ENCODE measurements around the gene SRP68. TPM values are rescaled to one million over a fixed set of nuclear protein-coding genes. Genes with fewer than 3 reads are reported as not detected.

The SRP68 gene
- total and polyA plus RNA-seq, 2 of the 4 experiments (the other 2 are of a cell fraction) = 47.1 to 82.6 TPM

DNA sequence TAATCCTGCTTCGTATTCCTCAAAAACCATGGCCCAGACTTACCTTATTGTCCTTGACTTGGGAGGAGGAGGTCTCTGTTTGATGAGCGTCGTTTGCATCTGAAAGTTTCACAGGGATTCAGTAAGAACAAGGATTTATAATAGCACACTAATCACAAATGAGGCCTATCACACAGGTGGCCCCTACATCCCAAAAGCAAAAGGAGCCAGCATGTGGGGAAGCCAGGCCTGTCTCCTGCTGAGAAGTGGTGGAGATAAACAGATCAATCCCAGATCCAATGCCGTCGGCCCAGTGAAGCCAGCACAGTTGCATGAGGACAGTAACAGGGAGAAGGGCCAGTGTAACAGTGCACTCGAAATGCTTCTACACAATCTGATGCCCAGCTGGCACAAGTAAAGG is 31.9 kb downstream of the SRP68 start:
- dilution Hi-C loops (cut with HindIII; ENCODE audit: low sequenced_read_pairs, unreplicated experiment) = no loop called here
- TF ChIP-seq FOS (IDR thresholded peaks at IDR 0.05; ENCODE audit: low read depth, low read length) (no peak), SMC3 (IDR thresholded peaks at IDR 0.05; ENCODE audit: low read depth, low read length) (no peak), MAFK (IDR thresholded peaks at IDR 0.05; ENCODE audit: low read depth, low read length) (no peak), CEBPB (IDR thresholded peaks at IDR 0.05; ENCODE audit: low read depth, low read length) (no peak), NFE2L2 (IDR thresholded peaks at IDR 0.05; ENCODE audit: low read depth, low read length) (no peak), RFX5 (IDR thresholded peaks at IDR 0.05; ENCODE audit: low read depth, low read length) (no peak), RCOR1 (IDR thresholded peaks at IDR 0.05; ENCODE audit: insufficient replicate concordance, low read length) (no peak), MAZ (IDR thresholded peaks at IDR 0.05; ENCODE audit: borderline replicate concordance, low read depth, low read length) (no peak), RAD21 (IDR thresholded peaks at IDR 0.05; ENCODE audit: low read length) (no peak), ELK1 (IDR thresholded peaks at IDR 0.05; ENCODE audit: borderline replicate concordance, low read depth, low read length) (no peak)
- TF ChIP-seq, protein P1, sequence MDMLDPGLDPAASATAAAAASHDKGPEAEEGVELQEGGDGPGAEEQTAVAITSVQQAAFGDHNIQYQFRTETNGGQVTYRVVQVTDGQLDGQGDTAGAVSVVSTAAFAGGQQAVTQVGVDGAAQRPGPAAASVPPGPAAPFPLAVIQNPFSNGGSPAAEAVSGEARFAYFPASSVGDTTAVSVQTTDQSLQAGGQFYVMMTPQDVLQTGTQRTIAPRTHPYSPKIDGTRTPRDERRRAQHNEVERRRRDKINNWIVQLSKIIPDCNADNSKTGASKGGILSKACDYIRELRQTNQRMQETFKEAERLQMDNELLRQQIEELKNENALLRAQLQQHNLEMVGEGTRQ (IDR thresholded peaks at IDR 0.05; ENCODE audit: low read depth, low read length) = no peak
- no TSS peak for BruUV-seq (replicated peaks)
- no peak overlapping the region for H2AK5ac ChIP-seq (ENCODE audit: low read depth, low read length)
- no peak overlapping the region for H4K8ac ChIP-seq (ENCODE audit: low read depth in 2 of 2, low read length in 2 of 2)
- no peak overlapping the region for H3K9ac ChIP-seq (ENCODE audit: low read depth, low read length)
- peaks cover 4% of the 10 kb centered on the region in 2 experiments; a peak in 3 of 4 replicates for H3K79me1 ChIP-seq (ENCODE audit: low read depth in 1 of 2, low read length in 2 of 2)
- no peaks in the 10 kb centered on the region for H3K9me3 ChIP-seq (ENCODE audit: control insufficient read depth, insufficient read depth, low read length)
- no CpG with 5 or more reads among the region's 6 CpGs for WGBS, 2 experiments (ENCODE audit: extremely low coverage in 2 of 2, insufficient read length in 1 of 2)
- no peak overlapping the region for H2AFZ ChIP-seq (replicated peaks; ENCODE audit: low read length, poor library complexity)
- H2BK120ac ChIP-seq (ENCODE audit: low read depth, low read length) = no peak overlapping the region
- H4K91ac ChIP-seq (ENCODE audit: insufficient read depth, low read depth, low read length) = no peak overlapping the region
- H3K23ac ChIP-seq (ENCODE audit: low read depth, low read length) = no peak overlapping the region
- no peak overlapping the region for H2BK5ac ChIP-seq (ENCODE audit: low read depth, low read length, poor library complexity, severe bottlenecking)
- in situ Hi-C loops (cut with MboI; ENCODE audit: low sequenced_read_pairs) = no loop called here
- H3K4me1 ChIP-seq (ENCODE audit: control insufficient read depth, insufficient read depth, low read length) = no peaks in the 10 kb centered on the region
- H3K4me3 ChIP-seq (ENCODE audit: insufficient read depth, low read depth, low read length) = no peak overlapping the region
- intact Hi-C loops (cut with micrococcal nuclease) = no loop called here
- H3K4me2 ChIP-seq (ENCODE audit: low read depth, low read length) = no peak overlapping the region
- H3K27ac ChIP-seq (ENCODE audit: insufficient read depth, low read length) = no peak overlapping the region
- no peaks in the 10 kb centered on the region for H3K27me3 ChIP-seq (ENCODE audit: control insufficient read depth, insufficient read depth, low read length)
- ChIA-PET POLR2A (ENCODE audit: unreplicated experiment) (no interaction called here), CTCF (no interaction called here)
- no peak overlapping the region for H2BK20ac ChIP-seq (ENCODE audit: low read depth, low read length)
- no peak overlapping the region for H2BK15ac ChIP-seq (ENCODE audit: low read depth, low read length)
- H3K14ac ChIP-seq (replicated peaks; ENCODE audit: low read depth, low read length) = no peak overlapping the region
- no peak overlapping the region for H3K56ac ChIP-seq (ENCODE audit: extremely low read depth, insufficient read depth, low read length)
- peaks cover 5% of the 10 kb centered on the region; the same call in 1 of the 2 replicates for H3K9me1 ChIP-seq (ENCODE audit: insufficient read depth, low read length)
- peaks cover 63% of the 10 kb centered on the region for H3K36me3 ChIP-seq (ENCODE audit: control insufficient read depth, insufficient read depth, low read length)
- H4K20me1 ChIP-seq (ENCODE audit: insufficient read depth, low read length) = peaks cover 8% of the 10 kb centered on the region; the same call in 1 of the 2 replicates
- H3K18ac ChIP-seq (ENCODE audit: low read depth, low read length) = no peak overlapping the region
- no peak overlapping the region for H4K5ac ChIP-seq (ENCODE audit: low read depth, low read length)
- no peak overlapping the region for H3K4ac ChIP-seq (ENCODE audit: low read depth, low read length)
- DNase-seq (no peak), ATAC-seq (ENCODE audit: low read depth) (no peak)
- H2AK9ac ChIP-seq (replicated peaks; ENCODE audit: low read depth, low read length, poor library complexity) = no peak overlapping the region

Measured in IMR-90 (cell line).